ENCODE data around the gene COPS7A.
"Not testable (repeated sequence)": the region's sequence is repeated elsewhere in the genome, so short reads cannot be mapped to it uniquely, and the experiment has no call there.

COPS7A gene

GRCh38 chr12:6725350-6725749 lies 1.5 kb downstream of the COPS7A start:
- H3K27me3 Mint-ChIP-seq = no peaks in the 10 kb centered on the region
- H3K4me3 Mint-ChIP-seq = peak overlapping the region; percentile 94
- peaks cover 24% of the 10 kb centered on the region for H3K4me1 Mint-ChIP-seq (ENCODE audit: low read depth)
- peaks cover 9% of the 10 kb centered on the region for H3K36me3 Mint-ChIP-seq
- H3K27ac Mint-ChIP-seq = no peak overlapping the region
- H3K9me3 Mint-ChIP-seq (ENCODE audit: low read depth) = no peaks in the 10 kb centered on the region

GRCh38 chr12:6729186-6729585 lies 5.3 kb downstream of the COPS7A start:
- H3K4me3 Mint-ChIP-seq = no peak overlapping the region
- H3K27ac Mint-ChIP-seq = no peak overlapping the region

GRCh38 chr12:6730169-6730568 lies 6.3 kb downstream of the COPS7A start:
- no peaks in the 10 kb centered on the region for H3K27me3 Mint-ChIP-seq

More at GRCh38 chr12:6729186-6729585, 5.3 kb downstream of the COPS7A start:
- Mint-ChIP-seq H3K36me3 (peaks cover 16% of the 10 kb centered on the region), H3K27me3 (no peaks in the 10 kb centered on the region), H3K9me3 (ENCODE audit: low read depth) (no peaks in the 10 kb centered on the region), H3K4me1 (ENCODE audit: low read depth) (peaks cover 12% of the 10 kb centered on the region)

GRCh38 chr12:6734506-6735387 lies 10.9 kb downstream of the COPS7A start:
- no peaks in the 10 kb centered on the region for H3K9me3 Mint-ChIP-seq (ENCODE audit: low read depth)
- no peak overlapping the region for H3K27ac Mint-ChIP-seq
- H3K36me3 Mint-ChIP-seq = peaks cover 12% of the 10 kb centered on the region
- no peaks in the 10 kb centered on the region for H3K27me3 Mint-ChIP-seq
- no peak overlapping the region for H3K4me3 Mint-ChIP-seq
- peaks cover 6% of the 10 kb centered on the region for H3K4me1 Mint-ChIP-seq (ENCODE audit: low read depth)

More at GRCh38 chr12:6730169-6730568, 6.3 kb downstream of the COPS7A start:
- H3K9me3 Mint-ChIP-seq (ENCODE audit: low read depth) = no peaks in the 10 kb centered on the region
- H3K27ac Mint-ChIP-seq = no peak overlapping the region
- no peak overlapping the region for H3K4me3 Mint-ChIP-seq
- H3K4me1 Mint-ChIP-seq (ENCODE audit: low read depth) = peaks cover 7% of the 10 kb centered on the region
- peaks cover 16% of the 10 kb centered on the region for H3K36me3 Mint-ChIP-seq

GRCh38 chr12:6735448-6736191 lies 11.8 kb downstream of the COPS7A start:
- no peak overlapping the region for H3K4me3 Mint-ChIP-seq
- H3K9me3 Mint-ChIP-seq (ENCODE audit: low read depth) = no peaks in the 10 kb centered on the region
- peak overlapping the region; percentile 34 for H3K27ac Mint-ChIP-seq

GRCh38 chr12:6736754-6737153 lies 12.9 kb downstream of the COPS7A start:
- Mint-ChIP-seq H3K36me3 (peaks cover 3% of the 10 kb centered on the region), H3K27ac (no peak overlapping the region), H3K27me3 (no peaks in the 10 kb centered on the region), H3K9me3 (ENCODE audit: low read depth) (no peaks in the 10 kb centered on the region), H3K4me3 (no peak overlapping the region), H3K4me1 (ENCODE audit: low read depth) (peaks cover 6% of the 10 kb centered on the region)

More at GRCh38 chr12:6735448-6736191, 11.8 kb downstream of the COPS7A start:
- H3K36me3 Mint-ChIP-seq = peaks cover 9% of the 10 kb centered on the region
- H3K27me3 Mint-ChIP-seq = no peaks in the 10 kb centered on the region
- H3K4me1 Mint-ChIP-seq (ENCODE audit: low read depth) = peaks cover 6% of the 10 kb centered on the region

- not testable (repeated sequence) for H3K27me3 Mint-ChIP-seq; H3K4me3 Mint-ChIP-seq; H3K27ac Mint-ChIP-seq; H3K9me3 Mint-ChIP-seq (ENCODE audit: low read depth); H3K36me3 Mint-ChIP-seq
- H3K4me1 Mint-ChIP-seq (ENCODE audit: low read depth) = peaks cover 23% of the 10 kb centered on the region
These were observed 18.2 kb downstream of the COPS7A start for GRCh38 chr12:6742080-6742479.

- H3K9me3 Mint-ChIP-seq (ENCODE audit: low read depth) = no peaks in the 10 kb centered on the region
- peaks cover 23% of the 10 kb centered on the region for H3K4me1 Mint-ChIP-seq (ENCODE audit: low read depth)
- no peaks in the 10 kb centered on the region for H3K27me3 Mint-ChIP-seq
- peaks cover 4% of the 10 kb centered on the region for H3K36me3 Mint-ChIP-seq
- no peak overlapping the region for H3K4me3 Mint-ChIP-seq
- peak overlapping the region; percentile 88 for H3K27ac Mint-ChIP-seq
These were observed 19.0 kb downstream of the COPS7A start for GRCh38 chr12:6742834-6743233.

GRCh38 chr12:6743300-6743699 lies 19.5 kb downstream of the COPS7A start:
- not testable (repeated sequence) for H3K36me3 Mint-ChIP-seq; H3K9me3 Mint-ChIP-seq (ENCODE audit: low read depth); H3K27me3 Mint-ChIP-seq
- Mint-ChIP-seq H3K4me3 (peak overlapping the region; percentile 14), H3K4me1 (ENCODE audit: low read depth) (peaks cover 23% of the 10 kb centered on the region), H3K27ac (peak overlapping the region; percentile 88)

- Mint-ChIP-seq H3K9me3 (ENCODE audit: low read depth) (no peaks in the 10 kb centered on the region), H3K27me3 (no peaks in the 10 kb centered on the region), H3K4me1 (ENCODE audit: low read depth) (peaks cover 27% of the 10 kb centered on the region), H3K4me3 (no peak overlapping the region), H3K36me3 (peaks cover 4% of the 10 kb centered on the region), H3K27ac (peak overlapping the region; percentile 92)
These were observed 22.1 kb downstream of the COPS7A start for GRCh38 chr12:6745741-6746525.

- no peaks in the 10 kb centered on the region for H3K9me3 Mint-ChIP-seq (ENCODE audit: low read depth)
- H3K4me1 Mint-ChIP-seq (ENCODE audit: low read depth) = peaks cover 35% of the 10 kb centered on the region
- H3K36me3 Mint-ChIP-seq = peaks cover 4% of the 10 kb centered on the region
- H3K27ac Mint-ChIP-seq = peak overlapping the region; percentile 61
- H3K4me3 Mint-ChIP-seq = no peak overlapping the region
- no peaks in the 10 kb centered on the region for H3K27me3 Mint-ChIP-seq
These were observed 23.4 kb downstream of the COPS7A start for GRCh38 chr12:6747216-6747615.

GRCh38 chr12:6748761-6749160 lies 24.9 kb downstream of the COPS7A start:
- H3K27me3 Mint-ChIP-seq = no peaks in the 10 kb centered on the region
- no peak overlapping the region for H3K27ac Mint-ChIP-seq
- H3K36me3 Mint-ChIP-seq = peaks cover 4% of the 10 kb centered on the region
- H3K9me3 Mint-ChIP-seq (ENCODE audit: low read depth) = no peaks in the 10 kb centered on the region
- H3K4me3 Mint-ChIP-seq = no peak overlapping the region
- H3K4me1 Mint-ChIP-seq (ENCODE audit: low read depth) = peaks cover 31% of the 10 kb centered on the region

GRCh38 chr12:6750506-6750905 lies 26.7 kb downstream of the COPS7A start:
- Mint-ChIP-seq H3K36me3 (peaks cover 4% of the 10 kb centered on the region), H3K4me3 (peak overlapping the region; percentile 47), H3K9me3 (ENCODE audit: low read depth) (no peaks in the 10 kb centered on the region), H3K4me1 (ENCODE audit: low read depth) (peaks cover 24% of the 10 kb centered on the region), H3K27me3 (no peaks in the 10 kb centered on the region), H3K27ac (no peak overlapping the region)

GRCh38 chr12:6751767-6752166 lies 27.9 kb downstream of the COPS7A start:
- Mint-ChIP-seq H3K27ac (peak overlapping the region; percentile 98), H3K36me3 (peaks cover 4% of the 10 kb centered on the region)

More at GRCh38 chr12:6751767-6752166, 27.9 kb downstream of the COPS7A start:
- peak overlapping the region; percentile 94 for H3K4me3 Mint-ChIP-seq
- peaks cover 19% of the 10 kb centered on the region for H3K4me1 Mint-ChIP-seq (ENCODE audit: low read depth)
- no peaks in the 10 kb centered on the region for H3K27me3 Mint-ChIP-seq
- no peaks in the 10 kb centered on the region for H3K9me3 Mint-ChIP-seq (ENCODE audit: low read depth)

All from activated naive CD8-positive, alpha-beta T cell (primary cell).